Heart left ventricle (tissue), 16 donors: ENCODE data around the gene PPP1R37. TPM values are rescaled to one million over a fixed set of nuclear protein-coding genes. Genes with fewer than 3 reads are reported as not detected.
"Not testable (repeated sequence)": the region's sequence is repeated elsewhere in the genome, so short reads cannot be mapped to it uniquely, and the experiment has no call there.

Experiments used
- ATAC-seq, 4 donors: fragments of 200-7000 bp; cut with Tn5 transposase; one replicate each; pipeline ENCODE4 v1.9.1; 2020 to 2022; ENCODE audit warnings: moderate library complexity in 4 of 4, mild to moderate bottlenecking in 3 of 4, moderate number of reproducible peaks in 1 of 4
- DNase-seq, 5 donors: peaks; one replicate each; pipeline ENCODE4 v3.0.0-alpha.2; 2020
- H3K27ac ChIP-seq, 12 donors: fragments of 200-600 bp; sonication (generic) in 4 of 12; one replicate each; pipeline versions ENCODE4 v1.5.0 to v1.8.0; 2016 to 2022; ENCODE audit warnings: mild to moderate bottlenecking in 2 of 12
- H3K27me3 ChIP-seq, 9 donors: fragments of 200-600 bp; sonication (generic) in 2 of 9; one replicate each; pipeline versions ENCODE4 v1.5.1 to v1.8.0; 2016 to 2022; ENCODE audit warnings: mild to moderate bottlenecking in 3 of 9
- H3K36me3 ChIP-seq, 9 donors: fragments of 200-600 bp; sonication (generic) in 2 of 9; one replicate each; pipeline versions ENCODE4 v1.5.0 to v1.8.0; 2018 to 2022; ENCODE audit warnings: mild to moderate bottlenecking in 2 of 9
- H3K4me1 ChIP-seq, 12 donors: fragments of 200-600 bp; sonication (generic) in 4 of 12; one replicate each; pipeline versions ENCODE4 v1.5.0 to v1.8.0; 2016 to 2022; ENCODE audit warnings: mild to moderate bottlenecking in 3 of 12
- H3K4me3 ChIP-seq, 12 donors: fragments of 200-600 bp; sonication (generic) in 4 of 12; one replicate each; pipeline versions ENCODE4 v1.5.0 to v1.8.0; 2017 to 2022; ENCODE audit warnings: mild to moderate bottlenecking in 9 of 12, moderate library complexity in 4 of 12
- H3K9me3 ChIP-seq, 12 donors: fragments of 200-600 bp; sonication (generic) in 4 of 12; one replicate each; pipeline versions ENCODE4 v1.5.0 to v1.8.0; 2016 to 2022; ENCODE audit warnings: mild to moderate bottlenecking in 1 of 12
- POLR2A ChIP-seq, 2 donors: fragments of 450-650 bp; IDR thresholded peaks; one replicate each; pipeline ENCODE4 v1.6.1; 2017; ENCODE audit warnings: antibody characterized with exemption in 2 of 2, mild to moderate bottlenecking in 2 of 2, moderate library complexity in 2 of 2
- WGBS, 4 donors: extraction: QIAGEN DNeasy Blood & Tissue Kit in 2 of 4; methylation state at CpG; one replicate each; pipeline versions ENCODE4 v1.1.5 to v1.1.7; 2013 to 2018; 5-methylcytosine and 5-hydroxymethylcytosine counted together
- intact Hi-C, 10 donors: fragments of 100-400 bp; cut with DNase I; formaldehyde crosslinking; loops; one replicate each; pipeline versions ENCODE4 v1.11.1 to v1.14.2; 2022
- polyA plus RNA-seq, 2 donors: library from polyadenylated mRNA; stranded (reverse); fragments of 200-250 nt; gene quantifications; one replicate each; pipeline ENCODE4 v1.2.3, GENCODE V29; 2013
- total RNA-seq, 9 donors: library from RNA; depleted of rRNA in 2 of 9; stranded (reverse); fragments of >200 nt in 2 of 9; fragmentation: NEBNext Ultra II Directional in 3 of 9; extraction: Animal tissue kit (Norgen Biotek cat#: 25700) in 3 of 9; gene quantifications; one replicate each; pipeline versions ENCODE4 v1.1.0 to v1.2.4, GENCODE V29; 2016 to 2023
- TF ChIP-seq, protein P1 (sequence below), 12 donors: fragments of 200-600 bp; sonication (generic) in 4 of 12; IDR thresholded peaks; one replicate each; pipeline versions ENCODE4 v1.5.0 to v1.8.0; 2018 to 2022; ENCODE audit warnings: antibody characterized with exemption in 12 of 12, mild to moderate bottlenecking in 5 of 12
- donor health status: ischemic (EF 13 %, LVEDD 7.1; RV severe dilation, severe dysfunction).
- donor health status: healthy with polysubstance abuse.
- donor health status: DM: no; HTN: yes; CAD: no.
- donor health status: DM: no; HTN: no; CAD: no.
- donor health status: ischemic (EF 25% LVEDD 6.9; RV normal size, moderate dysfunction).
- donor health status: ischemic (EF 25% LVEDD 5.7; RV mildly dilated, moderate dysfunction).
- donor health status: healthy.
- donor health status: DM: yes; HTN: yes; CAD: no.
- donor health status: ischemic (EF 35%, LVEDD 5.7; RV mildly dilated, moderate dysfunction).
- donor health status: nonischemic (EF 11% LVEDD 7.7; RV severe dilation, severe dysfunction).
- donor health status: DM: yes; HTN: yes; CAD: no.
- donor health status: PGD.
- donor health status: ischemic (EF 29% LVEDD 5.4; RV normal size, mild dysfunction).
- donor health status: nonischemic (EF 23%, LVEDD 6.1; RV moderate dilation, normal function).

Gene PPP1R37
- total and polyA plus RNA-seq, 11 donors, result 16.0 to 33.7 (median 18.9) TPM

DNA sequence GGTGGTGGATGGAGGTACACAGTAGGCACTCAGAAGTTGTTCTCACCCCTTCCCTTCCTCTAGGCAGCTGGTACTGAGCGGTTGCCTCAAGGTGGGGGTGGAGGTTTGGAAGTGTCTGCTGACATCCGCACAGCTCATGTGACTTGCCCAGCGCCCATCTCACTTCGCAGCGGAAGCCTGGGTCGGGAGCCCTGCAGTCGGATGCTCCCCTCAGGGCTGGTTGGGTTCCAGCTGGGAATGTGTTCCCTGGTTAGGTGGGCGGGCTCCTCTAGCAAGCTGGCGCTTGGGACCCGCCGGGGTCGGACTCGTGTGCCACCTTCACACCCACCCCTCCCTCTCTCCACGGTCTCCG is 10.2 kb downstream of the PPP1R37 start:
- ATAC-seq, result peak in 2 of 4 donors; percentile 17 to 65

DNA sequence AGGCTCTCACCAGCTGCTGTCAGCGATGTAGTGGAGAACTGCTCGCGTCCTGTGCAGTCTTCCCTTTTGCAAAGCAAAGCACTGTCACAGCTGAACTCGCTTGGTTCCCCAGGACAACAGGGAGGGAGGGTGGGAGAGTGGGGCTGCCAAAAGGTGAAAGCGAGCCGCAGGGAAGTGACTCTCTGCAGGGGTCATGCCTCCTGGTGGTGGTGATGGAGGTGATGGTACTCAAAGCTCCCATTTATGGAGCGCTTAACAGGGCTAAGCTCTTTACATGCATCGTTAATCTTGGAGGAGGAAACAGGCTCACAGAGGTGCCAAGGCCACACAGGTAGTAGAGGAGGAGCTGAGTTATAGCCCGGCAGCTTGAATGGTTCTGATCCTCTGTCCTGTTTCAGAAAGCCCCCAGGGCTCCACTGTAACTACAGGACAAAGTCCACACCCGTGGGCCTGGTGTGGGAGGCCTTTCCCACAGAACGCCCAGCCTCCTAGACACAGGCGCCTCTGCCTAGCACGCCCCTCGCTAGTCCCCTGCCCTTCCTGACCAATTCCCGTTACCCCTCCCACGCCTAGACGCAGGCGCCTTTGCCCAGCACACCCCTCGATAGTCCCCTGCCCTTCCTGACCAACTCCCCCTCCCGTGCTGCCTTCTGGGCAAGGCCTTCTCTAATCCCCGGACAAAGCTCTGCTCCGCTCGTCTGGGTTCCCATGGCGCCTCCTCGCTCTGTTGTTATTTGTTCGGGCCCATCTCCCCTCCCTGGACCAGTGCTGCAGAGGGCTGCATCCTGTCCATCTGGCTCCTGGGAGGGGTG is 10.7 kb downstream of the PPP1R37 start:
- DNase-seq (peak in 3 of 5 donors; percentile 37 to 66 (median 44)), ATAC-seq (peak in 3 of 4 donors; percentile 60 to 66 (median 63))
- Histone ChIP-seq H3K4me1 (peaks cover 3 to 61% (median 43%) of the 10 kb centered on the region in 12 donors), H3K27me3 (no peaks in the 10 kb centered on the region), H3K9me3 (no peaks in the 10 kb centered on the region), H3K27ac (peak overlapping the region; percentile 20 to 74 (median 46)), H3K4me3 (peak overlapping the region in 6 of 12 donors; percentile 9 to 46 (median 32)), H3K36me3 (no peaks in the 10 kb centered on the region)
- intact Hi-C loops, result loop anchor here in 1 of 10 donors (10.0 kb wide), 1 partner anchor 141 kb away; the partner anchor contains the start of gene EXOC3L2
- WGBS, 4 donors, result 44 to 58% (median 48%) methylated on average over 24 to 26 of the region's 26 CpGs
- TF ChIP-seq, protein P1, sequence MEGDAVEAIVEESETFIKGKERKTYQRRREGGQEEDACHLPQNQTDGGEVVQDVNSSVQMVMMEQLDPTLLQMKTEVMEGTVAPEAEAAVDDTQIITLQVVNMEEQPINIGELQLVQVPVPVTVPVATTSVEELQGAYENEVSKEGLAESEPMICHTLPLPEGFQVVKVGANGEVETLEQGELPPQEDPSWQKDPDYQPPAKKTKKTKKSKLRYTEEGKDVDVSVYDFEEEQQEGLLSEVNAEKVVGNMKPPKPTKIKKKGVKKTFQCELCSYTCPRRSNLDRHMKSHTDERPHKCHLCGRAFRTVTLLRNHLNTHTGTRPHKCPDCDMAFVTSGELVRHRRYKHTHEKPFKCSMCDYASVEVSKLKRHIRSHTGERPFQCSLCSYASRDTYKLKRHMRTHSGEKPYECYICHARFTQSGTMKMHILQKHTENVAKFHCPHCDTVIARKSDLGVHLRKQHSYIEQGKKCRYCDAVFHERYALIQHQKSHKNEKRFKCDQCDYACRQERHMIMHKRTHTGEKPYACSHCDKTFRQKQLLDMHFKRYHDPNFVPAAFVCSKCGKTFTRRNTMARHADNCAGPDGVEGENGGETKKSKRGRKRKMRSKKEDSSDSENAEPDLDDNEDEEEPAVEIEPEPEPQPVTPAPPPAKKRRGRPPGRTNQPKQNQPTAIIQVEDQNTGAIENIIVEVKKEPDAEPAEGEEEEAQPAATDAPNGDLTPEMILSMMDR (IDR thresholded peaks at IDR 0.05), result peak in 1 of 12 donors; percentile 14
- no peak for TF ChIP-seq POLR2A (IDR thresholded peaks at IDR 0.05)

More for the DNA sequence above, 10.2 kb downstream of the PPP1R37 start:
- Histone ChIP-seq H3K4me1 (peaks cover 3 to 67% (median 49%) of the 10 kb centered on the region in 12 donors), H3K36me3 (no peaks in the 10 kb centered on the region), H3K27ac (peak overlapping the region in 10 of 12 donors; percentile 20 to 74 (median 52)), H3K4me3 (peak overlapping the region in 6 of 12 donors; percentile 9 to 46 (median 32)), H3K27me3 (no peaks in the 10 kb centered on the region), H3K9me3 (no peaks in the 10 kb centered on the region)
- TF ChIP-seq, protein P1 (IDR thresholded peaks at IDR 0.05), result no peak
- TF ChIP-seq POLR2A (IDR thresholded peaks at IDR 0.05), result no peak
- 13 to 35% (median 27%) methylated on average over 6 to 15 of the region's 15 CpGs for WGBS, 4 donors
- intact Hi-C loops, result loop anchor here in 1 of 10 donors (10.0 kb wide), 1 partner anchor 142 kb away; the partner anchor contains the start of gene EXOC3L2
- DNase-seq, result peak in 2 of 5 donors; percentile 25 to 45

DNA sequence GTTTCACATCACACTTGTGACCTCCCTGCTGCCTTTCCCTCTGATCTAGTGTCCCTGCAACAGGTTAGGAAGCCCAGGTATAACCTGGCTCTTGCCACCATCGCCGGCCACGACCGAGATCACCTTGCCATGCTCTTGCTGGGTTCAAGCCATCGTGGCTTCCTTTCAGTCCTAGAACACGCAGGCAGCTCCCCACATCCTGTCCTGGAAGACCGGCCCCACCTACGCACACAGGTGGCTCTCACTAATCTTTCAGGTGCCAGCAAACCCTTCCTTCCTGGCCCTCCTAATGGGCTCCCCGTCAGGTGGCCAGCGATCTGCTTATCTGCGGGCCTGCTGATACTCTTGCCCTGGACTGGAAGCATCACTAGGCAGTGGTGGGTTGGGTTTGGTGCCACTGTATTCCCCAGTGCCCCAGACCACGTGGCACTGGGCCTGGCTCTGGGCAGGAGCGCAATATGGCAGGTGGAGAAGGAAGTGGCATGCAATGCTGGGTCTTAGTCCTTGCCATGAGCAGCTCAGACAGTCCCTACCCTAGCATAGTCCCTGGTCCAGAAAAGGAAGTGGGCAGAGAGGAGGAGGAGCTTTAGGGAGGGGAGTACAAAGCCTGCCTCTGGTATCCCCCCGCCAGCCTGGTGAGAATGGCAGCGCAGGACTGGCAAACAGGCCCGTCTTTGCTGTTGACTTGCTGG is 11.8 kb downstream of the PPP1R37 start:
- Histone ChIP-seq H3K27ac (peak overlapping the region in 10 of 12 donors; percentile 20 to 74 (median 52)), H3K4me1 (peaks cover 0 to 50% (median 33%) of the 10 kb centered on the region in 12 donors), H3K4me3 (no peak overlapping the region)

DNA sequence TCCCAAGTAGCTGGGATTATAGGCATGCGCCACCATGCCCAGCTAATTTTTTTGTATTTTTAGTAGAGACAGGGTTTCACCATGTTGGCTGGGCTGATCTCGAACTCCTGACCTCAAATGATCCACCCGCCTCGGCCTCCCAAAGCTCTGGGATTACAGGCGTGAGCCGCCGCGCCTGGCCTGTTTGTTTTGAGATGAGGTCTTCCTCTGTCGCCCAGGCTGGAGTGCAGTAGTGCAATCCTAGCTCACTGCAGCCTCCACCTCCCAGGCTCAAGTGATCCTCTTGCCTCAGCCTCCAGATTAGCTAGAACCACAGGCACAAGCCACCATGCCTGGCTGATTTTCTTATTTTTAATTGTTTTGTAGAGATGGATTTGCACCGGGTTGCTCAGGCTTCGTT is 13.4 kb downstream of the PPP1R37 start:
- not testable (repeated sequence) for DNase-seq, H3K27me3 ChIP-seq, H3K9me3 ChIP-seq, H3K4me3 ChIP-seq, H3K36me3 ChIP-seq, ATAC-seq, H3K27ac ChIP-seq
- 87 to 97% (median 95%) methylated on average over 11 of the region's 11 CpGs for WGBS, 4 donors
- intact Hi-C loops, result loop anchor here in 1 of 10 donors (10.0 kb wide), 1 partner anchor 138 kb away; the partner anchor contains the start of gene EXOC3L2
- peaks cover 0 to 48% (median 31%) of the 10 kb centered on the region in 12 donors for H3K4me1 ChIP-seq

More for the DNA sequence above, 11.8 kb downstream of the PPP1R37 start:
- intact Hi-C loops, result loop anchor here in 1 of 10 donors (10.0 kb wide), 1 partner anchor 140 kb away; the partner anchor contains the start of gene EXOC3L2
- 71 to 86% (median 74%) methylated on average over 16 of the region's 16 CpGs for WGBS, 4 donors
- Histone ChIP-seq H3K9me3 (no peaks in the 10 kb centered on the region), H3K27me3 (no peaks in the 10 kb centered on the region), H3K36me3 (no peaks in the 10 kb centered on the region)
- DNase-seq (no peak), ATAC-seq (no peak)
- TF ChIP-seq POLR2A (IDR thresholded peaks at IDR 0.05), result no peak
- TF ChIP-seq, protein P1 (IDR thresholded peaks at IDR 0.05), result no peak
